AG04449 (cell line): Measurements from ENCODE around the gene ZNF629.
"Not testable (repeated sequence)": the region's sequence is repeated elsewhere in the genome, so short reads cannot be mapped to it uniquely, and the experiment has no call there.

Experiments
- CTCF ChIA-PET: fragments of 350-600 bp; formaldehyde crosslinking; extraction: SDS; loops from one replicate; lab custom pipeline; 2021; ENCODE audit warnings: antibody characterized with exemption; lab: Yijun Ruan, JAX
- POLR2A ChIA-PET: fragments of 400-600, 350-600 bp; formaldehyde crosslinking; extraction: SDS; loops from one replicate; lab custom pipeline; 2020; ENCODE audit warnings: antibody characterized with exemption, inconsistent platforms; lab: Yijun Ruan, JAX
- DNase-seq: peaks from one replicate; pipeline ENCODE4 v3.0.0-alpha.2; 2010; ENCODE audit warnings: low read depth, low spot score
- H3K4me3 ChIP-seq: 2 replicates; pipeline ENCODE4 v1.5.1; 2011; ENCODE audit warnings: low read depth, mild to moderate bottlenecking, control low read depth, low read length
- CTCF ChIP-seq: IDR thresholded peaks from one replicate; pipeline ENCODE4 v1.5.1; 2011; ENCODE audit warnings: mild to moderate bottlenecking, moderate library complexity, low read length, control low read depth, inconsistent platforms; ENCODE audit not compliant: insufficient read depth; ENCODE audit errors: missing control alignments

ZNF629 gene

GRCh38 chr16:30786936-30787612 lies at the start of gene ZNF629:
TSS of gene ZNF629 (minus strand) at chr16:30787205. CDS start at chr16:30784482, 2,723 bp downstream.
- ChIA-PET CTCF (interaction anchor here (3.4 kb wide), 1 partner anchor 27 kb away, joined by 12 read pairs; no protein-coding TSS in a partner anchor), POLR2A (interaction anchor here (0.6 to 2.0 kb wide), 8 partner anchors 9 to 87 kb away, joined by 3 to 47 read pairs (median 4); partner anchors contain the start of gene PHKG2)
- no peak for TF ChIP-seq CTCF
- H3K4me3 ChIP-seq = peak within 1 kb of the TSS; percentile 93
- DNase-seq = no peak

- ChIA-PET CTCF (interaction anchor here (1.8 to 5.3 kb wide), 2 partner anchors 11 to 21 kb away, joined by 7 to 42 read pairs; no protein-coding TSS in a partner anchor), POLR2A (no interaction called here)
- H3K4me3 ChIP-seq = no peak overlapping the region
- TF ChIP-seq CTCF = no peak
- DNase-seq = no peak
These were observed 47.2 kb upstream of the ZNF629 start for GRCh38 chr16:30834130-30834740.

- ChIA-PET POLR2A (interaction anchor here (0.6 kb wide), 1 partner anchor 30 kb away, joined by 3 read pairs; no protein-coding TSS in a partner anchor), CTCF (interaction anchor here (1.2 to 3.3 kb wide), 4 partner anchors 15 to 72 kb away, joined by 4 to 15 read pairs (median 10); no protein-coding TSS in a partner anchor)
- no peak for TF ChIP-seq CTCF
- H3K4me3 ChIP-seq = no peak overlapping the region
- no peak for DNase-seq
These were observed 43.0 kb upstream of the ZNF629 start for GRCh38 chr16:30830072-30830417.

GRCh38 chr16:30829130-30830071 lies 42.4 kb upstream of the ZNF629 start:
- no peak for TF ChIP-seq CTCF
- H3K4me3 ChIP-seq = no peak overlapping the region
- no peak for DNase-seq
- ChIA-PET CTCF (interaction anchor here (0.9 to 3.3 kb wide), 7 partner anchors 12 to 112 kb away, joined by 3 to 15 read pairs (median 5); no protein-coding TSS in a partner anchor), POLR2A (no interaction called here)

- ChIA-PET POLR2A (no interaction called here), CTCF (interaction anchor here (1.0 to 4.5 kb wide), 3 partner anchors 8 to 23 kb away, joined by 3 to 20 read pairs (median 3); no protein-coding TSS in a partner anchor)
- DNase-seq = no peak
- no peak for TF ChIP-seq CTCF
- H3K4me3 ChIP-seq = no peak overlapping the region
These were observed 34.9 kb upstream of the ZNF629 start for GRCh38 chr16:30821891-30822290.

GRCh38 chr16:30821441-30821840 lies 34.4 kb upstream of the ZNF629 start:
- CTCF ChIA-PET = interaction anchor here (1.0 to 4.5 kb wide), 2 partner anchors 8 to 23 kb away, joined by 3 to 20 read pairs; no protein-coding TSS in a partner anchor
- DNase-seq, H3K4me3 ChIP-seq, POLR2A ChIA-PET: not testable (repeated sequence)
